Measurements from ENCODE around the gene ORAI1.

DNA sequence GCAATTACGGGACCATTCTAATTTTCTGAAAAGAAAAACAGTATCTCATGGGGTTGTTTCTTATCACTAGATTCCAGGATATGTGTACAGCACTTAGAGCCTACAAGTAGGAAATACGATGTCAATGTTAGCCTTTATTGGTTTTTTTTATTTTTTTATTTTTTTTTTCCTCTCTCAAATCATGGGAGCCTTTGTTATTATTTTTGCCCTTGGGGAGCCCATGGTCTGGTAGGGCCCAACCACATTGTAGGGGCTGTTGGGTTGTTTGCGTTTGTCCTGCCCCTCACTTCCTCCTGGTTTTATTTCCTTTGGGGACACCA, 37.2 kb downstream of the ORAI1 start:
- TF ChIP-seq POLR2A (IDR thresholded peaks at IDR 0.05): no peak
- TF ChIP-seq, protein P1, sequence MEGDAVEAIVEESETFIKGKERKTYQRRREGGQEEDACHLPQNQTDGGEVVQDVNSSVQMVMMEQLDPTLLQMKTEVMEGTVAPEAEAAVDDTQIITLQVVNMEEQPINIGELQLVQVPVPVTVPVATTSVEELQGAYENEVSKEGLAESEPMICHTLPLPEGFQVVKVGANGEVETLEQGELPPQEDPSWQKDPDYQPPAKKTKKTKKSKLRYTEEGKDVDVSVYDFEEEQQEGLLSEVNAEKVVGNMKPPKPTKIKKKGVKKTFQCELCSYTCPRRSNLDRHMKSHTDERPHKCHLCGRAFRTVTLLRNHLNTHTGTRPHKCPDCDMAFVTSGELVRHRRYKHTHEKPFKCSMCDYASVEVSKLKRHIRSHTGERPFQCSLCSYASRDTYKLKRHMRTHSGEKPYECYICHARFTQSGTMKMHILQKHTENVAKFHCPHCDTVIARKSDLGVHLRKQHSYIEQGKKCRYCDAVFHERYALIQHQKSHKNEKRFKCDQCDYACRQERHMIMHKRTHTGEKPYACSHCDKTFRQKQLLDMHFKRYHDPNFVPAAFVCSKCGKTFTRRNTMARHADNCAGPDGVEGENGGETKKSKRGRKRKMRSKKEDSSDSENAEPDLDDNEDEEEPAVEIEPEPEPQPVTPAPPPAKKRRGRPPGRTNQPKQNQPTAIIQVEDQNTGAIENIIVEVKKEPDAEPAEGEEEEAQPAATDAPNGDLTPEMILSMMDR (IDR thresholded peaks at IDR 0.05): no peak
